Hepatocyte (in vitro differentiated cells): ENCODE data around the gene HSPBP1. TPM values are rescaled to one million over a fixed set of nuclear protein-coding genes. Genes with fewer than 3 reads are reported as not detected.

Experiments used
- DNase-seq: peaks from one replicate; pipeline ENCODE4 v3.0.0-alpha.2; 2016; ENCODE audit warnings: low spot score
- H2AFZ ChIP-seq: fragments of 200-600 bp; sonication (generic); 2 replicates; pipeline ENCODE4 v1.6.0; 2016; ENCODE audit warnings: antibody characterized with exemption, mild to moderate bottlenecking
- H3K27ac ChIP-seq: fragments of 200-600 bp; sonication (generic); 2 replicates; pipeline ENCODE4 v1.5.1; 2016; ENCODE audit warnings: mild to moderate bottlenecking
- H3K27me3 ChIP-seq: fragments of 200-600 bp; sonication (generic); 2 replicates; pipeline ENCODE4 v1.6.1; 2016
- H3K36me3 ChIP-seq: fragments of 200-600 bp; sonication (generic); replicated peaks from 2 replicates; pipeline ENCODE4 v1.5.1; 2016; ENCODE audit warnings: low read depth; ENCODE audit not compliant: insufficient read depth
- H3K4me1 ChIP-seq: fragments of 200-600 bp; sonication (generic); 2 replicates; pipeline ENCODE4 v1.5.1; 2016; ENCODE audit warnings: mild to moderate bottlenecking, moderate library complexity; ENCODE audit not compliant: insufficient read depth
- H3K4me2 ChIP-seq: fragments of 200-600 bp; sonication (generic); 2 replicates; pipeline ENCODE4 v1.6.0; 2016
- H3K4me3 ChIP-seq: fragments of 200-600 bp; sonication (generic); 2 replicates; pipeline ENCODE4 v1.5.1; 2016; ENCODE audit warnings: mild to moderate bottlenecking
- H3K79me2 ChIP-seq: fragments of 200-600 bp; sonication (generic); 2 replicates; pipeline ENCODE4 v1.6.0; 2017; ENCODE audit warnings: mild to moderate bottlenecking
- H3K9me2 ChIP-seq: fragments of 200-600 bp; sonication (generic); replicated peaks from 2 replicates; pipeline ENCODE4 v1.6.0; 2017; ENCODE audit warnings: mild to moderate bottlenecking; ENCODE audit not compliant: insufficient read depth
- H3K9me3 ChIP-seq: fragments of 200-600 bp; sonication (generic); 2 replicates; pipeline ENCODE4 v1.5.1; 2016; ENCODE audit warnings: low read depth, mild to moderate bottlenecking
- H4K20me1 ChIP-seq: fragments of 200-600 bp; sonication (generic); 2 replicates; pipeline ENCODE4 v1.6.0; 2016; ENCODE audit warnings: mild to moderate bottlenecking; ENCODE audit not compliant: insufficient read depth, poor library complexity, severe bottlenecking
- EZH2 ChIP-seq: fragments of 200-600 bp; sonication (generic); IDR thresholded peaks from 2 replicates; pipeline ENCODE4 v1.6.1; 2016; ENCODE audit warnings: antibody characterized with exemption, mild to moderate bottlenecking, borderline replicate concordance
- EZH2phosphoT487 ChIP-seq: fragments of 200-600 bp; sonication (generic); IDR thresholded peaks from one replicate; pipeline ENCODE4 v1.6.1; 2018; ENCODE audit warnings: antibody characterized with exemption, mild to moderate bottlenecking, low read depth, moderate library complexity; ENCODE audit not compliant: unreplicated experiment, severe bottlenecking
- WGBS: methylation state at CpG from one replicate; pipeline ENCODE4 v1.1.6; 2016; ENCODE audit warnings: low lambda C conversion rate; ENCODE audit errors: missing lambda C conversion rate; 5-methylcytosine and 5-hydroxymethylcytosine counted together
- polyA plus RNA-seq: library from polyadenylated mRNA; unstranded; fragments of >200 nt; fragmentation: Nextera tagmentation; extraction: Ambion mirVana; gene quantifications from 2 replicates; pipeline ENCODE4 v1.2.1, GENCODE V29; 2016
- total RNA-seq: library from RNA; depleted of rRNA; stranded (reverse); fragments of >200 nt; gene quantifications from 2 replicates; pipeline ENCODE4 v1.2.3, GENCODE V29; 2014
- TF ChIP-seq, protein P1 (sequence below): fragments of 200-600 bp; sonication (generic); IDR thresholded peaks from 2 replicates; pipeline ENCODE4 v1.5.1; 2016; ENCODE audit warnings: antibody characterized with exemption, mild to moderate bottlenecking; ENCODE audit not compliant: poor library complexity

The HSPBP1 gene
- total and polyA plus RNA-seq, 2 experiments from 2014 or later = 31.5 to 52.2 TPM

DNA sequence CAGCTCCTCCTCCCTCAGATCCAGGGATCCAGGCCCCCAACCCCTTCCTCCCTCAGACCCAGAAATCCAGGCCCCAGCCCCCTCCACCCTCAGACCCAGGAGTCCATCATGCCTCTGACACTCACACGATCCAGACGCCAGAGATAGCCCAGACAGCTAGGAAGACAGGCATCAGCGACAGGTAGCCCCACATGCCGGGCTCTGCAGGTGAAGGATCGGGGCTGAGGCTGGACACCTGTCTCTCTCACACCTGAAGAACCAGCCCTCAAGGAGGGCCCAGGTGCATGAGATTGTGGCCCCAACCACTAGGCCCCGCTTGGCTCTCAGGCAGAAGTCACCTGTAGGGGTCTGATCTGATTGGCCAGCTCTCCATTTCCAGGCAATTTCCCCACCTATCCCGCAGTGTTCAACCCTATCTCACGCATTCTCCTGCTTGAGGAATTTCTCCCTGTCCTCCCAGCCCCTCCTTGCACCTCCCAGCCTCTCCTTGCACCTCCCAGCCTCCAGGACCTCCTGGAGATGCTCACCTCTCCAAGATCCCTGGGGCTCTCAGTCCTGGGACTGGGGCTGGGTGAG is 41.0 kb upstream of the HSPBP1 start:
- Histone ChIP-seq H4K20me1 (no peaks in the 10 kb centered on the region), H3K9me3 (no peaks in the 10 kb centered on the region), H3K27ac (peak overlapping the region; percentile 75), H3K4me2 (peak overlapping the region; percentile 78), H3K27me3 (no peaks in the 10 kb centered on the region), H3K4me3 (no peak overlapping the region), H3K79me2 (no peaks in the 10 kb centered on the region), H3K4me1 (peaks cover 6% of the 10 kb centered on the region), H3K9me2 (no peaks in the 10 kb centered on the region), H2AFZ (no peak overlapping the region), H3K36me3 (no peaks in the 10 kb centered on the region)
- no peak for DNase-seq
- WGBS = 71% methylated on average over 8 of the region's 8 CpGs
- TF ChIP-seq EZH2 (no peak), EZH2phosphoT487 (no peak)
- TF ChIP-seq, protein P1, sequence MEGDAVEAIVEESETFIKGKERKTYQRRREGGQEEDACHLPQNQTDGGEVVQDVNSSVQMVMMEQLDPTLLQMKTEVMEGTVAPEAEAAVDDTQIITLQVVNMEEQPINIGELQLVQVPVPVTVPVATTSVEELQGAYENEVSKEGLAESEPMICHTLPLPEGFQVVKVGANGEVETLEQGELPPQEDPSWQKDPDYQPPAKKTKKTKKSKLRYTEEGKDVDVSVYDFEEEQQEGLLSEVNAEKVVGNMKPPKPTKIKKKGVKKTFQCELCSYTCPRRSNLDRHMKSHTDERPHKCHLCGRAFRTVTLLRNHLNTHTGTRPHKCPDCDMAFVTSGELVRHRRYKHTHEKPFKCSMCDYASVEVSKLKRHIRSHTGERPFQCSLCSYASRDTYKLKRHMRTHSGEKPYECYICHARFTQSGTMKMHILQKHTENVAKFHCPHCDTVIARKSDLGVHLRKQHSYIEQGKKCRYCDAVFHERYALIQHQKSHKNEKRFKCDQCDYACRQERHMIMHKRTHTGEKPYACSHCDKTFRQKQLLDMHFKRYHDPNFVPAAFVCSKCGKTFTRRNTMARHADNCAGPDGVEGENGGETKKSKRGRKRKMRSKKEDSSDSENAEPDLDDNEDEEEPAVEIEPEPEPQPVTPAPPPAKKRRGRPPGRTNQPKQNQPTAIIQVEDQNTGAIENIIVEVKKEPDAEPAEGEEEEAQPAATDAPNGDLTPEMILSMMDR = no peak

- H3K27ac ChIP-seq = no peak overlapping the region
- peak; percentile 72 for DNase-seq
These were observed 39.9 kb upstream of the HSPBP1 start for GRCh38 chr19:55319785-55320184.

DNA sequence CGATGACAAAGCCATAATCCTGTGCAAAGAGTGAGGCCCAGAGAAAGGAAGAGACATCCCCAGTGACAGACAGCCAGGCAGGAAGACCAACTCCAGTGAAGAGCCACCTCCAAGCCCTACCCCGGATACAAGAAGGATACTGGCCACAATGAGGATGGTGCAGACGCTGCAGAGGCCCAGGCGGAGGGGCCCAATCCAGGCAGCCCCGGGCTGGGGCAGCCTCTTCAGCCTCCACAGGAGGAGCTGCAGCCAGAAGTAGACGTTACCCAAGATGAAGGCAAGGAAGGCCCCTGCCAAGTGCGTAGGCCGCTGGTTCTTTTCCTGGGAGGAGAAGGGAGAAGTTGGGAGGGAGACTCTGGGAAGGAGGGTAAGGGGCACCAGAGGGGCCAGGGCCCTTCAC is 36.7 kb upstream of the HSPBP1 start:
- Histone ChIP-seq H3K27me3 (no peaks in the 10 kb centered on the region), H3K4me3 (no peak overlapping the region), H3K9me3 (no peaks in the 10 kb centered on the region), H3K27ac (no peak overlapping the region), H3K9me2 (no peaks in the 10 kb centered on the region), H3K4me1 (peaks cover 3% of the 10 kb centered on the region), H3K36me3 (no peaks in the 10 kb centered on the region), H2AFZ (no peak overlapping the region), H3K79me2 (no peaks in the 10 kb centered on the region), H4K20me1 (no peaks in the 10 kb centered on the region), H3K4me2 (no peak overlapping the region)
- TF ChIP-seq EZH2phosphoT487 = no peak
- no peak for TF ChIP-seq EZH2
- TF ChIP-seq, protein P1 = no peak
- no peak for DNase-seq
- 87% methylated on average over 8 of the region's 8 CpGs for WGBS

More at GRCh38 chr19:55319785-55320184, 39.9 kb upstream of the HSPBP1 start:
- Histone ChIP-seq H3K9me3 (no peaks in the 10 kb centered on the region), H3K36me3 (no peaks in the 10 kb centered on the region), H3K9me2 (no peaks in the 10 kb centered on the region), H3K4me3 (no peak overlapping the region), H3K4me2 (peak overlapping the region; percentile 78), H3K4me1 (peaks cover 6% of the 10 kb centered on the region), H2AFZ (peak overlapping the region; percentile 36), H3K27me3 (no peaks in the 10 kb centered on the region), H3K79me2 (no peaks in the 10 kb centered on the region), H4K20me1 (no peaks in the 10 kb centered on the region)
- 16% methylated on average over 21 of the region's 21 CpGs for WGBS
- TF ChIP-seq, protein P1 = no peak
- no peak for TF ChIP-seq EZH2
- TF ChIP-seq EZH2phosphoT487 = no peak
